ENCODE data around the gene NAV3.

NAV3 gene

DNA sequence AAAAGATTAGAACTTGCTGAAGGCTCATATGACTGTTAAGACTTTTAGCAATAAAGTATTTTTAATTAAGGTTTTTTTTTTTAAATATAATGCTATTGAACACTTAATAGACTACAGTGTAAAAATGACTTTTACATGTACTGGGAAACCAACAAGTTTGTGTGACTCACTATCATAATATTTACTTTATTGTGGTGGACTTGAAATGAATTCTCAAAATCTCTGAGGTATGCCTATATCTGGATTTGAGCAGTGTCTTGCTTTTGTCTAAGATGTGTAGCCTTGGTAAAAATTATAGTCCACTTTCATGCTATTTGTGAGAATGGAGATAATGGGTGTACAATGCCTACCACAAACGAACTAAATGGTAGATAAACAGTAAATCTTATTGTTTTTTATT lies 33.9 kb upstream of the NAV3 start:
- Histone ChIP-seq H3K9me3 (ENCODE audit: insufficient read depth, low read length) (no peaks in the 10 kb centered on the region), H3K4me3 (ENCODE audit: insufficient read length, low read depth) (no peak overlapping the region), H3K9ac (ENCODE audit: insufficient read length, low read depth) (no peak overlapping the region), H3K4me1 (ENCODE audit: insufficient read depth, insufficient read length) (no peaks in the 10 kb centered on the region), H3K36me3 (ENCODE audit: insufficient read depth, insufficient read length, low read length) (no peaks in the 10 kb centered on the region), H3K27me3 (ENCODE audit: insufficient read depth, insufficient read length) (no peaks in the 10 kb centered on the region)
- DNase-seq (ENCODE audit: low read depth, low spot score): no peak
- TF ChIP-seq ZNF274 (IDR thresholded peaks at IDR 0.05; ENCODE audit: low read depth, low read length) (no peak), SUZ12 (IDR thresholded peaks at IDR 0.05; ENCODE audit: extremely low read depth, insufficient read depth, insufficient read length) (no peak), YY1 (IDR thresholded peaks at IDR 0.05; ENCODE audit: insufficient read depth, insufficient read length) (no peak)

DNA sequence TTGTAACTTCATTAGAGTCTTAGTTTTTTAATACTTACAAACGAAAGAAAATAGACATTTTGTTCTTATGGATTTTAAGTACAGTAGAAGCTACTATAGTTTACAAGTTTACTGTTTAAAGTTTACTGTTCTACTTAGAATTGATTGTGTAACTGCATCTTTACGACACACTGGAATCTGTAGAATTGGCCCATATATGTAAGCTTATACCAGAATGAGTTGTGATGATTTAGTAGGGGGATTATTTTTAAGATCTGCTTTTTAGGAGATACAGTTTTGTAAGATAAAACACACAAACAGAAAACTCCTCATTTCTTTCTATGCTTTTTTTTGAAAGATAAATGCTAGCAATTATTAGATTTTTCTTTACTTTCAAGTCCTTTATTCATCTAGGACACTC lies 30.2 kb upstream of the NAV3 start:
- Histone ChIP-seq H3K36me3 (ENCODE audit: insufficient read depth, insufficient read length, low read length) (no peaks in the 10 kb centered on the region), H3K9me3 (ENCODE audit: insufficient read depth, low read length) (no peaks in the 10 kb centered on the region), H3K27me3 (ENCODE audit: insufficient read depth, insufficient read length) (no peaks in the 10 kb centered on the region), H3K4me3 (ENCODE audit: insufficient read length, low read depth) (no peak overlapping the region), H3K4me1 (ENCODE audit: insufficient read depth, insufficient read length) (no peaks in the 10 kb centered on the region), H3K9ac (ENCODE audit: insufficient read length, low read depth) (no peak overlapping the region)
- no peak for DNase-seq (ENCODE audit: low read depth, low spot score)
- TF ChIP-seq YY1 (IDR thresholded peaks at IDR 0.05; ENCODE audit: insufficient read depth, insufficient read length) (no peak), SUZ12 (IDR thresholded peaks at IDR 0.05; ENCODE audit: extremely low read depth, insufficient read depth, insufficient read length) (no peak), ZNF274 (IDR thresholded peaks at IDR 0.05; ENCODE audit: low read depth, low read length) (no peak)

DNA sequence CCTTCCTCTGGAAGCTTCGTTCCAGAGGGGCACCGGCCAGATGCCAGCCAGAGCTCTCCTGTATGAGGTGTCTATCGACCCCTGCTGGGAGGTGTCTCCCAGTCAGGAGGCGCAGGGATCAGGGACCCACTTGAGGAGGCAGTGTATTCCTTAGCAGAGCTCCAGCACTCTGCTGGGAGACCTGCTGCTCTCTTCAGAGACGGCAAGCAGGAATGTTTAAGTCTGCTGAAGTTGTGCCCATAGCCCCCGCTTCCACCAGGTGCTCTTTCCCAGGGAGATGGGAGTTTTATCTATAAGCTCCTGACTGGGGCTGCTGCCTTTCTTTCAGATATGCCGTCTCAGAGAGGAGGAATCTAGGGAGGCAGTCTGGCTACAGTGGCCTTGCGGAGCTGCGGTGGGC lies 22.2 kb upstream of the NAV3 start:
- H3K4me1 ChIP-seq (ENCODE audit: insufficient read depth, insufficient read length): no peaks in the 10 kb centered on the region
- H3K9ac ChIP-seq (ENCODE audit: insufficient read length, low read depth): no peak overlapping the region
- H3K9me3 ChIP-seq (ENCODE audit: insufficient read depth, low read length): no peaks in the 10 kb centered on the region
- no peak for TF ChIP-seq SUZ12 (IDR thresholded peaks at IDR 0.05; ENCODE audit: extremely low read depth, insufficient read depth, insufficient read length)
- TF ChIP-seq YY1 (IDR thresholded peaks at IDR 0.05; ENCODE audit: insufficient read depth, insufficient read length): no peak
- no peak for TF ChIP-seq ZNF274 (IDR thresholded peaks at IDR 0.05; ENCODE audit: low read depth, low read length)
- no peaks in the 10 kb centered on the region for H3K36me3 ChIP-seq (ENCODE audit: insufficient read depth, insufficient read length, low read length)
- H3K27me3 ChIP-seq (ENCODE audit: insufficient read depth, insufficient read length): no peaks in the 10 kb centered on the region
- DNase-seq (ENCODE audit: low read depth, low spot score): no peak
- H3K4me3 ChIP-seq (ENCODE audit: insufficient read length, low read depth): no peak overlapping the region

DNA sequence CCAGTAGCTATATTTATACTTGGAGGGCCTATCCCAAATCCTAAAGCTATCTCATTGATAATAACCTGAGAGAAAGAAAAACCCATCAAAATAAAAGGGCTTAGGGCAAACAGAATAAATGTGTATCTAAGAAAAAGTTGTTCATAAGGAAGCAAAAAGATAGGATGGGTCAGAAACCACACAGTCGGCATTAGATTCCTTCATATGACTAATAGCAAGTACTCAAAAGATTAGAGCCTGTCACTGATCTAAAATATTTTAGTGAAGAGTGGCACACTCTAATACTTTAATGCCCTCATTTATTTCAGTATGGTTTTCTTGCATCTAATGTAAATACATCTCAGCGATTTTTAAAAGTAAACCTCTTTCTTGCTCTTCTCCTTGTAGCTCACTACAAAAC lies 17.1 kb upstream of the NAV3 start:
- Histone ChIP-seq H3K4me1 (ENCODE audit: insufficient read depth, insufficient read length) (no peaks in the 10 kb centered on the region), H3K9me3 (ENCODE audit: insufficient read depth, low read length) (no peaks in the 10 kb centered on the region), H3K27me3 (ENCODE audit: insufficient read depth, insufficient read length) (no peaks in the 10 kb centered on the region), H3K36me3 (ENCODE audit: insufficient read depth, insufficient read length, low read length) (no peaks in the 10 kb centered on the region), H3K9ac (ENCODE audit: insufficient read length, low read depth) (no peak overlapping the region), H3K4me3 (ENCODE audit: insufficient read length, low read depth) (no peak overlapping the region)
- no peak for TF ChIP-seq YY1 (IDR thresholded peaks at IDR 0.05; ENCODE audit: insufficient read depth, insufficient read length)
- no peak for TF ChIP-seq ZNF274 (IDR thresholded peaks at IDR 0.05; ENCODE audit: low read depth, low read length)
- TF ChIP-seq SUZ12 (IDR thresholded peaks at IDR 0.05; ENCODE audit: extremely low read depth, insufficient read depth, insufficient read length): no peak
- DNase-seq (ENCODE audit: low read depth, low spot score): no peak

DNA sequence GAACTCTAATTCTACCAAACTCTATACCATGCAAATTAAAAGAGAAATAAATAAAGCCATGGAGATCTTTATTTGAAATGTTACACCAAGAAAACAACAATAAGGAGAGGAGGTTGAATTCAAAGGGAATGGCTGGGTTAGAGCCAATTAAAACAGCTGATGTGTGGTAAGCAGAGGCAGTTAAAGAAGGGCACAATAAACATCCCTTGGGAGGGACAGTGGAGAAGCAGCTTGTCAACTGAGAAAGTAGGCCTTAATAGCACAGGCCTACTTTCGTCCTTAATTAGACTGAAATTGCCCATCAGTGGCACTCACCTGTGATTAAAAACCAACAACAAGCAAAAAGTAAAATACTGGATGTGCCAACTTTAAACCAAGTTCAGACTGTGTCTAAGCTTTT lies 16.3 kb upstream of the NAV3 start:
- Histone ChIP-seq H3K36me3 (ENCODE audit: insufficient read depth, insufficient read length, low read length) (no peaks in the 10 kb centered on the region), H3K27me3 (ENCODE audit: insufficient read depth, insufficient read length) (no peaks in the 10 kb centered on the region), H3K9me3 (ENCODE audit: insufficient read depth, low read length) (no peaks in the 10 kb centered on the region), H3K9ac (ENCODE audit: insufficient read length, low read depth) (no peak overlapping the region), H3K4me1 (ENCODE audit: insufficient read depth, insufficient read length) (no peaks in the 10 kb centered on the region), H3K4me3 (ENCODE audit: insufficient read length, low read depth) (no peak overlapping the region)
- TF ChIP-seq ZNF274 (IDR thresholded peaks at IDR 0.05; ENCODE audit: low read depth, low read length) (no peak), SUZ12 (IDR thresholded peaks at IDR 0.05; ENCODE audit: extremely low read depth, insufficient read depth, insufficient read length) (no peak), YY1 (IDR thresholded peaks at IDR 0.05; ENCODE audit: insufficient read depth, insufficient read length) (no peak)
- DNase-seq (ENCODE audit: low read depth, low spot score): no peak

DNA sequence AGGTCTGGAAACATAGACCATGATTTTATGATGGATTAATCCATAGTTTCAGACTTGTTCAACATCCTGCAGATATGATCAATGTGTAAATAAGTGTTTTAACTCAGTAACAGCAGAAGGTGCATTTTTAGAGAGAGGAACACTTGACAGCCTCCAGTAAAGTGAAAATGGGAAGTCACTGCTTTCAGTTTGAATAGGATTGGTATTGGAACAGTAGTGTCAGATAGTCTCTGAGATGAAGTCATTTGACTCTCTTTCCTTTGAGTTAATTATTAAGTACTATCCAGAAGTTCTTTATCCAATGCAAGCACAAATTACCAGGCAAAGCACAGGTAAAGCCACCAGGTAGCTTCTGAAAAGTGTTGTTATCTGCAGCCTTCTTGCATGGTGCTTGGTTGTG lies 14.5 kb upstream of the NAV3 start:
- Histone ChIP-seq H3K27me3 (ENCODE audit: insufficient read depth, insufficient read length) (no peaks in the 10 kb centered on the region), H3K9me3 (ENCODE audit: insufficient read depth, low read length) (no peaks in the 10 kb centered on the region), H3K36me3 (ENCODE audit: insufficient read depth, insufficient read length, low read length) (no peaks in the 10 kb centered on the region), H3K9ac (ENCODE audit: insufficient read length, low read depth) (no peak overlapping the region), H3K4me3 (ENCODE audit: insufficient read length, low read depth) (no peak overlapping the region), H3K4me1 (ENCODE audit: insufficient read depth, insufficient read length) (no peaks in the 10 kb centered on the region)
- DNase-seq (ENCODE audit: low read depth, low spot score): no peak
- TF ChIP-seq ZNF274 (IDR thresholded peaks at IDR 0.05; ENCODE audit: low read depth, low read length): no peak
- TF ChIP-seq YY1 (IDR thresholded peaks at IDR 0.05; ENCODE audit: insufficient read depth, insufficient read length): no peak
- TF ChIP-seq SUZ12 (IDR thresholded peaks at IDR 0.05; ENCODE audit: extremely low read depth, insufficient read depth, insufficient read length): no peak

DNA sequence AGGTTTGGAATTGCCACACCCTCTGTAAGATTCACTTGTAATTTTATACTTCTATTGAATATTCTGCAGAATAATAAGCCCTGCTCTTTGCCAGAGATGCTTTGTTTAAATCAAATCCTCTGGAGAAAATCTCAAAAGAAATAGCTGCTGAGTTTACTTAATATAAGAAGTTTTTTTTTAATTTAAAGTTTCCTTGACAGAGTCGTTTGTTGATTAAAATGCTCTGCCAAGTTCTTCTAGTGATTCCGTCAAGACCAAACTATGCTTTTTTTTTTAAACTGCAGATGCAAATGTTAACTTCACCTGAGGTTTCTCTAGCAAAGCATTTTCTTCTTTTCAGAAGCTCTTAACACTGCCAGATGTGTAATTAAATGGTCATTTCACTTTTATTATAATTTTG lies 13.4 kb upstream of the NAV3 start:
- no peak overlapping the region for H3K4me3 ChIP-seq (ENCODE audit: insufficient read length, low read depth)
- no peak overlapping the region for H3K9ac ChIP-seq (ENCODE audit: insufficient read length, low read depth)
- TF ChIP-seq ZNF274 (IDR thresholded peaks at IDR 0.05; ENCODE audit: low read depth, low read length): no peak
- TF ChIP-seq YY1 (IDR thresholded peaks at IDR 0.05; ENCODE audit: insufficient read depth, insufficient read length): no peak
- no peak for TF ChIP-seq SUZ12 (IDR thresholded peaks at IDR 0.05; ENCODE audit: extremely low read depth, insufficient read depth, insufficient read length)
- H3K4me1 ChIP-seq (ENCODE audit: insufficient read depth, insufficient read length): no peaks in the 10 kb centered on the region
- H3K27me3 ChIP-seq (ENCODE audit: insufficient read depth, insufficient read length): no peaks in the 10 kb centered on the region
- no peak for DNase-seq (ENCODE audit: low read depth, low spot score)
- H3K36me3 ChIP-seq (ENCODE audit: insufficient read depth, insufficient read length, low read length): no peaks in the 10 kb centered on the region
- no peaks in the 10 kb centered on the region for H3K9me3 ChIP-seq (ENCODE audit: insufficient read depth, low read length)

DNA sequence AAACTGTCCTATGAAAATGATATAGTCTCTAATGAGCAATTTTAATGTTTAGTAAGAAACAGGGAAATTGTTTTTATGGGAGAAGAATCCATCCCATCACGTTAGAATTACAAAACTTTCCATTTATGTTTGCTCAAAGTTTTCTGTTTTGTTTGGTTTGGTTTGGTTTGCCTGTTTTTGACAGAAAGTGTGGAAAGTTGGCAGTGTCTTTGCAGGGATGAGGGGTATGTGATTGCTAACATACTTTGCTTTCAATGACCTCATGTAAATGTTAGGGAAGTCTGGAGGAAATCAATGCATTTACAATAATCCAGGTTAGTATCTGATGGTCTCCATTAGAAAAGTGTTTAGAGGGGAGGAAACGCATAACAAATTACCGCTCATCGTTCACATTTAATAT lies 12.3 kb upstream of the NAV3 start:
- no peaks in the 10 kb centered on the region for H3K4me1 ChIP-seq (ENCODE audit: insufficient read depth, insufficient read length)
- no peak overlapping the region for H3K4me3 ChIP-seq (ENCODE audit: insufficient read length, low read depth)
- H3K36me3 ChIP-seq (ENCODE audit: insufficient read depth, insufficient read length, low read length): no peaks in the 10 kb centered on the region
- H3K9ac ChIP-seq (ENCODE audit: insufficient read length, low read depth): no peak overlapping the region
- no peak for DNase-seq (ENCODE audit: low read depth, low spot score)
- no peaks in the 10 kb centered on the region for H3K9me3 ChIP-seq (ENCODE audit: insufficient read depth, low read length)
- no peak for TF ChIP-seq YY1 (IDR thresholded peaks at IDR 0.05; ENCODE audit: insufficient read depth, insufficient read length)
- TF ChIP-seq ZNF274 (IDR thresholded peaks at IDR 0.05; ENCODE audit: low read depth, low read length): no peak
- no peak for TF ChIP-seq SUZ12 (IDR thresholded peaks at IDR 0.05; ENCODE audit: extremely low read depth, insufficient read depth, insufficient read length)
- H3K27me3 ChIP-seq (ENCODE audit: insufficient read depth, insufficient read length): no peaks in the 10 kb centered on the region

Measured in NT2/D1 (cell line).